Measurements from ENCODE around the gene PTPRN2. TPM values are rescaled to one million over a fixed set of nuclear protein-coding genes. Genes with fewer than 3 reads are reported as not detected.

The PTPRN2 gene
- total and polyA plus RNA-seq, 2 experiments from 2014 or later, result 0.28 TPM; not detected in 1

- Histone ChIP-seq H3K9me3 (ENCODE audit: low read depth) (peaks cover 2% of the 10 kb centered on the region), H3K27ac (no peak overlapping the region), H3K36me3 (no peaks in the 10 kb centered on the region), H3K4me1 (ENCODE audit: low read depth) (no peaks in the 10 kb centered on the region), H3K27me3 (no peaks in the 10 kb centered on the region), H3K4me3 (no peak overlapping the region)
- no peak for TF ChIP-seq CTCF (IDR thresholded peaks at IDR 0.05; ENCODE audit: low read depth, low read length)
- DNase-seq (ENCODE audit: low read depth in 1 of 2, low spot score in 1 of 2), result no peak
Observed at GRCh38 chr7:158142657-158143056, 445.0 kb downstream of the PTPRN2 start.

GRCh38 chr7:158141806-158142518, 445.7 kb downstream of the PTPRN2 start:
- H3K27me3 ChIP-seq, result no peaks in the 10 kb centered on the region
- no peak overlapping the region for H3K4me3 ChIP-seq
- no peaks in the 10 kb centered on the region for H3K36me3 ChIP-seq
- H3K9me3 ChIP-seq (ENCODE audit: low read depth), result no peaks in the 10 kb centered on the region
- H3K4me1 ChIP-seq (ENCODE audit: low read depth), result no peaks in the 10 kb centered on the region
- no peak for TF ChIP-seq CTCF (IDR thresholded peaks at IDR 0.05; ENCODE audit: low read depth, low read length)
- no peak for DNase-seq (ENCODE audit: low read depth in 1 of 2, low spot score in 1 of 2)
- no peak overlapping the region for H3K27ac ChIP-seq

- H3K9me3 ChIP-seq (ENCODE audit: low read depth), result no peaks in the 10 kb centered on the region
- H3K27ac ChIP-seq, result no peak overlapping the region
- no peak for TF ChIP-seq CTCF (IDR thresholded peaks at IDR 0.05; ENCODE audit: low read depth, low read length)
- H3K4me3 ChIP-seq, result no peak overlapping the region
- no peak for DNase-seq (ENCODE audit: low read depth in 1 of 2, low spot score in 1 of 2)
- no peaks in the 10 kb centered on the region for H3K27me3 ChIP-seq
- no peaks in the 10 kb centered on the region for H3K36me3 ChIP-seq
- H3K4me1 ChIP-seq (ENCODE audit: low read depth), result no peaks in the 10 kb centered on the region
Observed at GRCh38 chr7:158141221-158141582, 446.4 kb downstream of the PTPRN2 start.

- no peaks in the 10 kb centered on the region for H3K9me3 ChIP-seq (ENCODE audit: low read depth)
Observed at GRCh38 chr7:158140538-158141220, 446.9 kb downstream of the PTPRN2 start.

GRCh38 chr7:158139499-158139898, 448.1 kb downstream of the PTPRN2 start:
- H3K27ac ChIP-seq, result no peak overlapping the region
- no peak overlapping the region for H3K4me3 ChIP-seq
- H3K4me1 ChIP-seq (ENCODE audit: low read depth), result no peaks in the 10 kb centered on the region
- DNase-seq (ENCODE audit: low read depth in 1 of 2, low spot score in 1 of 2), result no peak
- no peaks in the 10 kb centered on the region for H3K27me3 ChIP-seq
- H3K9me3 ChIP-seq (ENCODE audit: low read depth), result no peaks in the 10 kb centered on the region
- no peak for TF ChIP-seq CTCF (IDR thresholded peaks at IDR 0.05; ENCODE audit: low read depth, low read length)
- H3K36me3 ChIP-seq, result no peaks in the 10 kb centered on the region

More at GRCh38 chr7:158140538-158141220, 446.9 kb downstream of the PTPRN2 start:
- Histone ChIP-seq H3K4me1 (ENCODE audit: low read depth) (no peaks in the 10 kb centered on the region), H3K36me3 (no peaks in the 10 kb centered on the region), H3K27me3 (no peaks in the 10 kb centered on the region), H3K27ac (no peak overlapping the region), H3K4me3 (no peak overlapping the region)
- no peak for TF ChIP-seq CTCF (IDR thresholded peaks at IDR 0.05; ENCODE audit: low read depth, low read length)
- no peak for DNase-seq (ENCODE audit: low read depth in 1 of 2, low spot score in 1 of 2)

Measured in cardiac muscle cell (in vitro differentiated cells and primary cell).